NCI-H1930 (cell line): Measurements from ENCODE around the gene SRRM3.
"Not testable (repeated sequence)": the region's sequence is repeated elsewhere in the genome, so short reads cannot be mapped to it uniquely, and the experiment has no call there.

ENCODE experiments used
- DNase-seq, 2 experiments: peaks; one replicate each; lab custom pipeline; 2025; lab: John Stamatoyannopoulos, UW

The SRRM3 gene

GRCh38 chr7:76230214-76230613, 28.5 kb downstream of the SRRM3 start:
- no peak for DNase-seq

GRCh38 chr7:76231071-76231470, 29.4 kb downstream of the SRRM3 start:
- no peak for DNase-seq

- no peak for DNase-seq
Measured at GRCh38 chr7:76231583-76231982, 29.9 kb downstream of the SRRM3 start.

- no peak for DNase-seq
Measured at GRCh38 chr7:76232698-76233097, 31.0 kb downstream of the SRRM3 start.

GRCh38 chr7:76233538-76234281, 32.0 kb downstream of the SRRM3 start:
- DNase-seq: no peak

- DNase-seq: no peak
Measured at GRCh38 chr7:76234282-76234584, 32.5 kb downstream of the SRRM3 start.

GRCh38 chr7:76234931-76235441, 33.3 kb downstream of the SRRM3 start:
- no peak for DNase-seq

- DNase-seq: no peak
Measured at GRCh38 chr7:76236224-76236623, 34.5 kb downstream of the SRRM3 start.

- no peak for DNase-seq
Measured at GRCh38 chr7:76238326-76238725, 36.6 kb downstream of the SRRM3 start.

GRCh38 chr7:76241141-76241540, 39.4 kb downstream of the SRRM3 start:
- DNase-seq: no peak

- DNase-seq: not testable (repeated sequence)
Measured at GRCh38 chr7:76242517-76243063, 40.9 kb downstream of the SRRM3 start.

- DNase-seq: peak; percentile 95 to 97
Measured at GRCh38 chr7:76244781-76245391, 43.2 kb downstream of the SRRM3 start.

- no peak for DNase-seq
Measured at GRCh38 chr7:76246804-76247389, 45.2 kb downstream of the SRRM3 start.

- no peak for DNase-seq
Measured at GRCh38 chr7:76247938-76248337, 46.2 kb downstream of the SRRM3 start.

- DNase-seq: no peak
Measured at GRCh38 chr7:76252021-76252420, 50.3 kb downstream of the SRRM3 start.

- DNase-seq: no peak
Measured at GRCh38 chr7:76254781-76255180, 53.1 kb downstream of the SRRM3 start.

- DNase-seq: no peak
Measured at GRCh38 chr7:76257973-76258372, 56.3 kb downstream of the SRRM3 start.

- DNase-seq: no peak
Measured at GRCh38 chr7:76259124-76260093, 57.7 kb downstream of the SRRM3 start.

- peak; percentile 61 to 79 for DNase-seq
Measured at GRCh38 chr7:76260171-76260703, 58.5 kb downstream of the SRRM3 start.

GRCh38 chr7:76261329-76261728, 59.6 kb downstream of the SRRM3 start:
- no peak for DNase-seq

GRCh38 chr7:76261931-76262330, 60.2 kb downstream of the SRRM3 start:
- no peak for DNase-seq
